Mesenchymal stem cell (in vitro differentiated cells and primary cell): Measurements from ENCODE around the gene OR5K1.

Experiments
- DNase-seq: peaks from one replicate; pipeline ENCODE4 v3.0.0-alpha.2; 2013
- H2AFZ ChIP-seq: one replicate; pipeline ENCODE4 v1.6.1; 2013; ENCODE audit warnings: low read depth, mild to moderate bottlenecking, control low read depth, inconsistent platforms, low read length, moderate library complexity
- H2AK5ac ChIP-seq: 2 replicates; pipeline ENCODE4 v1.6.1; 2013; ENCODE audit warnings: low read length, moderate library complexity, mild to moderate bottlenecking, inconsistent platforms; ENCODE audit not compliant: severe bottlenecking
- H2BK120ac ChIP-seq: one replicate; pipeline ENCODE4 v1.6.1; 2013; ENCODE audit warnings: low read depth, mild to moderate bottlenecking, inconsistent platforms, low read length, moderate library complexity
- H2BK12ac ChIP-seq, 2 experiments: one replicate each; pipeline ENCODE4 v1.6.1; 2013; ENCODE audit warnings: inconsistent platforms in 2 of 2, low read length in 2 of 2, mild to moderate bottlenecking in 2 of 2, moderate library complexity in 2 of 2, control low read depth in 1 of 2
- H2BK15ac ChIP-seq: one replicate; pipeline ENCODE4 v1.6.1; 2013; ENCODE audit warnings: mild to moderate bottlenecking, low read depth, inconsistent platforms; ENCODE audit not compliant: poor library complexity, severe bottlenecking
- H2BK5ac ChIP-seq: 2 replicates; pipeline ENCODE4 v1.6.1; 2013; ENCODE audit warnings: low read depth, mild to moderate bottlenecking, low read length, control low read depth, inconsistent platforms; ENCODE audit not compliant: poor library complexity, severe bottlenecking
- H3K14ac ChIP-seq, 2 experiments: one replicate each; pipeline ENCODE4 v1.6.1; 2013; ENCODE audit warnings: inconsistent platforms in 2 of 2, low read length in 2 of 2, control low read depth in 1 of 2, mild to moderate bottlenecking in 1 of 2, moderate library complexity in 1 of 2
- H3K18ac ChIP-seq, 2 experiments: one replicate each; pipeline ENCODE4 v1.6.1; 2013; ENCODE audit warnings: inconsistent platforms in 2 of 2, low read length in 2 of 2, control low read depth in 1 of 2, low read depth in 1 of 2, mild to moderate bottlenecking in 1 of 2
- H3K23ac ChIP-seq, 2 experiments: one replicate each; pipeline ENCODE4 v1.6.1; 2013; ENCODE audit warnings: inconsistent platforms in 2 of 2, low read length in 2 of 2, mild to moderate bottlenecking in 2 of 2, moderate library complexity in 2 of 2, control low read depth in 1 of 2
- H3K27ac ChIP-seq: 2 replicates; pipeline ENCODE4 v1.5.1; 2013; ENCODE audit warnings: mild to moderate bottlenecking, moderate library complexity, low read length, control low read depth, inconsistent platforms; ENCODE audit not compliant: poor library complexity, severe bottlenecking
- H3K27me3 ChIP-seq, 2 experiments: 2 replicates each; pipeline versions ENCODE4 v1.6.1 to v1.7.0; 2013; ENCODE audit warnings: low read length in 2 of 2, mild to moderate bottlenecking in 2 of 2, moderate library complexity in 2 of 2, control low read depth in 1 of 2, inconsistent platforms in 1 of 2; ENCODE audit not compliant: control insufficient read depth in 1 of 2, insufficient read depth in 1 of 2
- H3K36me3 ChIP-seq, 2 experiments: 2 replicates each; pipeline versions ENCODE4 v1.6.1 to v1.7.0; 2013; ENCODE audit warnings: low read length in 2 of 2, control low read depth in 1 of 2, inconsistent platforms in 1 of 2, low read depth in 1 of 2, mild to moderate bottlenecking in 1 of 2; ENCODE audit not compliant: insufficient read depth in 2 of 2, control insufficient read depth in 1 of 2
- H3K4ac ChIP-seq, 2 experiments: one replicate each; pipeline ENCODE4 v1.6.1; 2013; ENCODE audit warnings: inconsistent platforms in 2 of 2, low read length in 2 of 2, mild to moderate bottlenecking in 2 of 2, moderate library complexity in 2 of 2, control low read depth in 1 of 2, low read depth in 1 of 2
- H3K4me1 ChIP-seq: 2 replicates; pipeline ENCODE4 v1.6.1; 2013; ENCODE audit warnings: low read depth, low read length, control low read depth; ENCODE audit not compliant: control insufficient read depth, insufficient read depth
- H3K4me2 ChIP-seq: 2 replicates; pipeline ENCODE4 v1.6.1; 2013; ENCODE audit warnings: low read length, mild to moderate bottlenecking, inconsistent platforms; ENCODE audit not compliant: poor library complexity, severe bottlenecking
- H3K4me3 ChIP-seq, 2 experiments: 2 replicates each; pipeline versions ENCODE4 v1.5.1 to v1.7.0; 2013; ENCODE audit warnings: low read length in 2 of 2, mild to moderate bottlenecking in 2 of 2, control low read depth in 1 of 2, low read depth in 1 of 2; ENCODE audit not compliant: insufficient read depth in 1 of 2
- H3K79me1 ChIP-seq: replicated peaks from 2 replicates; pipeline ENCODE4 v1.6.1; 2013; ENCODE audit warnings: mild to moderate bottlenecking, control low read depth, low read length, inconsistent platforms; ENCODE audit not compliant: poor library complexity, severe bottlenecking
- H3K9ac ChIP-seq: 2 replicates; pipeline ENCODE4 v1.7.0; 2013; ENCODE audit warnings: mild to moderate bottlenecking, low read length, moderate library complexity
- H3K9me3 ChIP-seq: 2 replicates; pipeline ENCODE4 v1.7.0; 2013; ENCODE audit warnings: mild to moderate bottlenecking, low read length; ENCODE audit not compliant: control insufficient read depth
- H4K8ac ChIP-seq: one replicate; pipeline ENCODE4 v1.6.1; 2013; ENCODE audit warnings: inconsistent platforms, mild to moderate bottlenecking, low read length, moderate library complexity
- H4K91ac ChIP-seq: one replicate; pipeline ENCODE4 v1.6.1; 2013; ENCODE audit warnings: mild to moderate bottlenecking, low read length, inconsistent platforms
- WGBS: methylation state at CpG from one replicate; pipeline ENCODE4 v1.1.7; 2013; ENCODE audit warnings: mixed read lengths; 5-methylcytosine and 5-hydroxymethylcytosine counted together

The OR5K1 gene

DNA sequence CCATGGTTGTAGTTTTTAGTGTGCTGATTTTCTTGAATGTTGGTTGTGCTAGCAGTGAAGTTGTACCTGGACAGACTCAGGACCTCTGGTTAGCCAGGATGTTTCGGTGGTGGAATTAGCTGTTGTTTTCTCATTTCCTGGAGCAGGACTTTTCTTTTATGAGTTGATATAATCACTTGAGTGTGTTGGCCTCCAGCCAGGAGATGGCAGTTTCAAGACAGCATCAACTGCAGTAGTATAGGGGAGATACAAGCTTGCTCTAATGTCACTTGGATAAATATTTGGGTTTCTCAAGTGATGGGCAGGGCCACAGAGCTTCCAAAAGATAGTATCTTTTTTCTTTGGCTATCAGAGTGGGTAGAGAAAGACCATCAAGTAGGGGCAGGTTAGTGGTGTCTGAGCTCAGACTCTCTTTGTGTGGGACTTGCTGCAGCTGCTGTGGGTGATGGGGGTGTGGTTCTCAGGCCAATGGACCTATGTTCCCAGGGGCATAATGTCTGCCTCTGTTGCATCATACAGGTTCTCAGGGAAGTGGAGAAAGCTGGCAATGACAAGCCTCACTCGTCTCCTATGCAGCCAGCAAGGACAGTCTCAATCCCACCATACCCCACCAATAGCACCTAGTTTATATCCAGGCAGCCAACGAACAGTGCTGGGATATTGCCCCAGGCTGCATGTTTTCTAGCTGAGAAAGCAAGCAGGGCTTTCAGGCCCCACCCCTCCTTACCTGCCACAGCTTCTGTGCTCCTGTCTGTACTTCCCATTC lies 19.9 kb downstream of the OR5K1 start:
- WGBS, result 61% methylated on average over 3 of the region's 3 CpGs
- no peaks in the 10 kb centered on the region for H3K79me1 ChIP-seq
- H3K4me2 ChIP-seq, result no peak overlapping the region
- H3K27me3 ChIP-seq, result peaks cover 0 to 8% of the 10 kb centered on the region in 2 experiments
- no peak overlapping the region for H2BK12ac ChIP-seq
- no peak overlapping the region for H3K18ac ChIP-seq
- no peak overlapping the region for H2AK5ac ChIP-seq
- DNase-seq, result no peak
- H2BK120ac ChIP-seq, result no peak overlapping the region
- peaks cover 39% of the 10 kb centered on the region for H3K9me3 ChIP-seq
- H3K27ac ChIP-seq, result no peak overlapping the region
- H2AFZ ChIP-seq, result no peak overlapping the region
- H3K14ac ChIP-seq, result peak overlapping the region in 1 of 2 experiments; percentile 28
- no peak overlapping the region for H3K23ac ChIP-seq
- no peak overlapping the region for H4K91ac ChIP-seq
- no peak overlapping the region for H2BK5ac ChIP-seq
- H3K36me3 ChIP-seq, result no peaks in the 10 kb centered on the region
- no peak overlapping the region for H4K8ac ChIP-seq
- no peak overlapping the region for H3K4ac ChIP-seq
- H2BK15ac ChIP-seq, result no peak overlapping the region
- no peak overlapping the region for H3K4me3 ChIP-seq
- H3K4me1 ChIP-seq, result no peaks in the 10 kb centered on the region
- H3K9ac ChIP-seq, result no peak overlapping the region

DNA sequence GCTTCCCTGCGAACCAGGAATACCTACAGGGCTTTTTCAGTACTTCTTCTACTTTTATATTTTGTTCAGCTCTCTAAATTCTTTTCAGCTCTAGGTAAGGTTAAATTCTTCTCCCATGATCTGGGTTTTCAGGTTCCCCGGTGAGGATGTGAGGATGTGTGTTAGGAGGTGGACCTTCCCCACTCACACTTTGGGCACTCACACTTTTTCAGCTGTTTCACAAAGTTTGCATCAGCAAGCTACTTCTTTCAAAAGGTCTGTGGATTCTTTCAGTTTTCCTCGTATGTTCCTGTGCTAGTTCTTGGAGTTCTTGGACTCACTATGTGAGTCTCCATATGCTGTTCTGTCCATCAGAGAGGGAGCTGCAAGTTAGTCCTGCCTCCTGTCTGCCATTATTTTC lies 20.6 kb downstream of the OR5K1 start:
- Histone ChIP-seq H2BK5ac (no peak overlapping the region), H2BK120ac (no peak overlapping the region), H3K36me3 (no peaks in the 10 kb centered on the region), H3K9me3 (peaks cover 46% of the 10 kb centered on the region), H2AK5ac (no peak overlapping the region), H3K23ac (no peak overlapping the region), H3K4me1 (no peaks in the 10 kb centered on the region), H3K27ac (no peak overlapping the region), H4K8ac (no peak overlapping the region), H3K9ac (no peak overlapping the region), H2AFZ (no peak overlapping the region), H3K4me3 (no peak overlapping the region), H4K91ac (no peak overlapping the region), H3K4ac (no peak overlapping the region), H3K27me3 (peaks cover 0 to 8% of the 10 kb centered on the region in 2 experiments), H3K79me1 (no peaks in the 10 kb centered on the region), H2BK12ac (no peak overlapping the region), H3K4me2 (no peak overlapping the region), H2BK15ac (no peak overlapping the region), H3K14ac (no peak overlapping the region), H3K18ac (no peak overlapping the region)
- WGBS, result 92% methylated on average over 1 of the region's 3 CpGs
- no peak for DNase-seq

DNA sequence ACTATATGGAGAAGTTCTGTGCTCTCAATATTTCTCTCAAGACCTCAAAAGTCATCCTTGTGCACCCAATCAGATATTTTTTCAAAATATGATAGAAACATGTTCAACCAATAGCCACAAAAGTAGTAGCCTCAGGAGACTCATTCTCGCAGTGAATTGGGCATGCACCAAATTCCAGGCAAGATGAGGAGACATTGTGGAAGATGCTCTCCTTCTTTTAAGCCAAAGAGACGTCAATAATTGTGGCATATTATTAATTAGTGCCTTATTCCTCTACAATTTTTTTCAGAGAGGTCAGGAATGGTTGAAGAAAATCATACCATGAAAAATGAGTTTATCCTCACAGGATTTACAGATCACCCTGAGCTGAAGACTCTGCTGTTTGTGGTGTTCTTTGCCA lies 34.4 kb downstream of the OR5K1 start, which contains the start of gene OR5K2:
TSS of gene OR5K2 (plus strand) at position 301 of the 400 bp plus-strand sequence. CDS start at position 301, 0 bp downstream.
- Histone ChIP-seq H3K4ac (no peak within 1 kb of the TSS), H3K9me3 (no peaks in the 10 kb centered on the region), H3K4me3 (no peak within 1 kb of the TSS), H3K27ac (no peak within 1 kb of the TSS), H2AFZ (no peak within 1 kb of the TSS), H2BK12ac (no peak within 1 kb of the TSS), H4K91ac (no peak within 1 kb of the TSS), H3K27me3 (no peaks in the 10 kb centered on the region), H3K9ac (no peak within 1 kb of the TSS), H3K36me3 (no peaks in the 10 kb centered on the region), H3K14ac (no peak within 1 kb of the TSS), H2BK15ac (no peak within 1 kb of the TSS), H2BK120ac (no peak within 1 kb of the TSS), H3K4me1 (no peaks in the 10 kb centered on the region), H3K18ac (no peak within 1 kb of the TSS), H3K4me2 (no peak within 1 kb of the TSS), H4K8ac (no peak within 1 kb of the TSS), H3K23ac (no peak within 1 kb of the TSS), H2BK5ac (no peak within 1 kb of the TSS), H3K79me1 (no peaks in the 10 kb centered on the region), H2AK5ac (no peak within 1 kb of the TSS)
- DNase-seq, result no peak
- 80% methylated on average over 1 of the region's 2 CpGs for WGBS

DNA sequence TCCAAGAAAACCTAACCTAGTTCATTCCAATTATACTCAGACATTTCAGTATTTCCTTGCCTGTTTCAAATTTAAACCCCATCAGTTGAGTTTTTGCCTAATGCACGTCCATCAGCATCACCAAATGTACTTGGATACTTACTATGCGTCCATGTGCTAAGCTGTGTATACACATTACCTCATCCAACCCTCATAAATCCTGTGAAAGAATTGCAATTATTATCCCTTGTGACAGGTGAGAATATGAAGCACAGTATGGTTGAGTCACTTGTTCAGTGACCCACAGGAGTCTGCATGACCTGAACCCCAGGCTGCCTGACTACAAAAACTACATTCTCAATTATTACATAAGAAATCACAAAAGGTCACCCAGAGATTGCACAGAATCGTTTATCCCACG lies 37.0 kb downstream of the OR5K1 start:
- Histone ChIP-seq H3K79me1 (no peaks in the 10 kb centered on the region), H3K4me1 (no peaks in the 10 kb centered on the region), H3K18ac (no peak overlapping the region), H3K23ac (no peak overlapping the region), H2BK12ac (no peak overlapping the region), H2BK120ac (no peak overlapping the region), H2AFZ (no peak overlapping the region), H2BK15ac (no peak overlapping the region), H2AK5ac (no peak overlapping the region), H3K27ac (no peak overlapping the region), H3K4me2 (no peak overlapping the region), H3K27me3 (peaks cover 0 to 6% of the 10 kb centered on the region in 2 experiments), H3K4ac (no peak overlapping the region), H3K36me3 (no peaks in the 10 kb centered on the region), H3K9ac (no peak overlapping the region), H4K8ac (no peak overlapping the region), H2BK5ac (no peak overlapping the region), H3K4me3 (no peak overlapping the region), H4K91ac (no peak overlapping the region), H3K9me3 (no peaks in the 10 kb centered on the region), H3K14ac (no peak overlapping the region)
- 73% methylated on average over 2 of the region's 4 CpGs for WGBS
- no peak for DNase-seq
